NOMO-1 treated with DMSO at 0.1 percent for 48 hours (cell line): Measurements from ENCODE around the gene TIMM22.
"Not testable (repeated sequence)": the region's sequence is repeated elsewhere in the genome, so short reads cannot be mapped to it uniquely, and the experiment has no call there.

Source experiments
- DNase-seq: peaks from one replicate; lab custom pipeline; 2025; ENCODE audit not compliant: unreplicated experiment; lab: John Stamatoyannopoulos, UW

The TIMM22 gene

DNA sequence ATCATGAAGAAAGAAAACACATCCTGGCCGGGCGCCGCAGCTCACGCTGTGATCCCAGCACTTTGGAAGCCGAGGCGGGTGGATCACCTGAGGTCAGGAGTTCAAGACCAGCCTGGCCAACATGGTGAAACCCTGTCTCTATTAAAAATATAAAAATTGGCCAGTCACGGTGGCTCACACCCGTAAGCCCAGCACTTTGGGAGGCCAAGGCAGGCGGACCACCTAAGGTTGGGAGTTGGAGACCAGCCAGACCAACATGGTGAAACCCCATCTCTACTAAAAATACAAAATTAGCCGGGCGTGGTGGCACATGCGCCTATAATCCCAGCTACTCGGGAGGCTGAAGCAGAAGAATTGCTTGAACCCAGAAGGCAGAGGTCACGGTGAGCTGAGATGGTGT, 25.1 kb upstream of the TIMM22 start:
- DNase-seq: not testable (repeated sequence)

DNA sequence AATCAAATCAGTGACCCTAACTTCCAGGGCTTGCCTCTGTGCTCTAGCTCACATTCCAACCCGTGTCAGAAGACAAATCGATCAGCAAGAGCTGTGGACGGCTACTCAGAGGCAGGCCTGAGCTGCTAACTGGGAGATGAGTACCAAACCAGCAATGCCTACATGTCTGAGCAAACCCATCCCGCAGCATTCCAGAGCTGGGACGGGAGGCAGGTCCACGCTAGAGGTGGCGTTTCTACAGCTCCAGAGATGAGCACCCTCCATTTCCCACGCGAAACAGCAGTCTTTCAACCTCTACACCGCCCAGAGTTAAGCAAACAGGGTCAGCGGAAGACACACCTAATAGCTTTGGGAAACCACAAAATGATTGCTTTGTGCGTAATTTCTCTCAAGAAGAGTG, 23.9 kb upstream of the TIMM22 start:
- peak; percentile 78 for DNase-seq

DNA sequence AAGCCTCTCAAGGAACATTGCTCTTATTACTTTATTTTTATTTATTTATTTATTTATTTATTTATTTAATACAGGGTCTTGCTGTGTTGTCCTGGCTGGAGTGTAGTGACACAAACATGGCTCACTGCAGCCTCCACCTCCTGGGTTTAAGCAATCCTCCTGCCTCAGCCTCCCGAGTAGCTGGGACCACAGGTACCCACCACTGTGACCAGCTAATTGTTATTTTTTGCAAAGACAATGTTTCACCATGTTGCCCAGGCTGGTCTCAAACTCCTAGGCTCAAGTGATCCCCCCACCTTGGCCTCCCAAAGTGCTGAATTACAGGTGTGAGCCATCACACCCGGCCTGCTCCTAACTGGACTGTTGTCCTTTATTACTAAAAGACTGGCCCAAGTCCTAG, 22.2 kb upstream of the TIMM22 start:
- DNase-seq: not testable (repeated sequence)

DNA sequence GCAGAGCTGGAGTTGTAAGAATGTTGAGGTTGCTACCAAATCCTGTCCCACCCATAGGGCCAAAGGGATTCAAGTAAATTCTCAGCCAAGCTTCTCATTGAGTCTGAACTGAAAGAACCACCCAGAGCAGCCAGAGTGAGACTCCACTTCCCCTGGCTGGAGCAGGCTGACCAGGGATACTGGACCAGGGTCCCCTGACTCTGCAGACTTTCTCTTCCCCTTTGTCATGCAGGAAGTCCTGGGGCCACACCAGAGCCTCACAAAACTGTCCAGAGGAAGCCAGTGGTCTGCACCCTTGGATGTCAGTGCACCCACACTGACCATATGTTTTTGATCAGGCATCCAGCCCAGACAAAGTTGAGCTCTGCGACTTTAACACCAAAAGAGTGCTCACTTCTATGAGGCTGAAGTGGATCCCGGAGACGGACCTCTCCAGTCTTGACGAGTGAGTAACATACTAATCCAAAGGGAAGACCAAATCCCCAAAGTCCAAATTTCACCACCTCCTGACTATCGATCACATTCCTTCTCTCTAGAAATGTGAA, 21.5 kb upstream of the TIMM22 start:
- DNase-seq: no peak

DNA sequence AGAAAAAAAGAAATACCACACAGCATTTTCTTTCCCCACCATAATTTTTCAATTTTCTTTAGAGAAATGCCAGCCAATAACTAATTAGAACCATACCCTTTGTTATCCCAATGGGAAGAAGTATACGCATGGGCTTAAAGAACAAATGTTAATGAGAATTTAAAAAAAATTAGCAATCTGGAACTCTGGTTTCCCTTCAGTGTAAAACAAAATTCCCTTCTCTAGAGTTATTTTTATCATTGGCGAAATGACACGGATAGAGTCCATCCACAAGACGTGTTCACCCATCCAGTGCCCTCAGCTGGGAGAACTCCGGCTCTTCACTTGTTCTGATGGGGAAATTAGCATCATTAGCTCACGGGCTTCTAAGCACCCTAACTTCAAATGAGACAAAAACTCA, 20.6 kb upstream of the TIMM22 start:
- no peak for DNase-seq

DNA sequence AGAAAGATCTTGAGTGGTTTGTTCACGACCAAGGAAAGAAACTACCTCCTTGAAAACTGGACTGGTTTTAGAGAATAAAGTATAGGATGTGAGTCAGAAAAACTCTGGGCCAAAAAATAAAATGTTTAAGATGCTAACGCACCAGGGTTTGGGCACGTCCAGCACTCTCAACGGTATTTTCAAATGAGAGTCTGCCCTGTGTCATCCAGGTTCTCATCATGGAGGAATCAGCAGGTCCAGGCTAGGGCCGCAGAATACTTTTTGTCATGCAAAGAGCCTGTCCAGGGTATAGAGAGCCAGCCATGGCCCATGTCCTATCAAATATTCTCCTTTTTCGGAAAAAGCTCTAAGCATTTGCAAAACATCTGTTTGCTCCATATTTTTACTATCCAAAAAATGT, 19.8 kb upstream of the TIMM22 start:
- no peak for DNase-seq

DNA sequence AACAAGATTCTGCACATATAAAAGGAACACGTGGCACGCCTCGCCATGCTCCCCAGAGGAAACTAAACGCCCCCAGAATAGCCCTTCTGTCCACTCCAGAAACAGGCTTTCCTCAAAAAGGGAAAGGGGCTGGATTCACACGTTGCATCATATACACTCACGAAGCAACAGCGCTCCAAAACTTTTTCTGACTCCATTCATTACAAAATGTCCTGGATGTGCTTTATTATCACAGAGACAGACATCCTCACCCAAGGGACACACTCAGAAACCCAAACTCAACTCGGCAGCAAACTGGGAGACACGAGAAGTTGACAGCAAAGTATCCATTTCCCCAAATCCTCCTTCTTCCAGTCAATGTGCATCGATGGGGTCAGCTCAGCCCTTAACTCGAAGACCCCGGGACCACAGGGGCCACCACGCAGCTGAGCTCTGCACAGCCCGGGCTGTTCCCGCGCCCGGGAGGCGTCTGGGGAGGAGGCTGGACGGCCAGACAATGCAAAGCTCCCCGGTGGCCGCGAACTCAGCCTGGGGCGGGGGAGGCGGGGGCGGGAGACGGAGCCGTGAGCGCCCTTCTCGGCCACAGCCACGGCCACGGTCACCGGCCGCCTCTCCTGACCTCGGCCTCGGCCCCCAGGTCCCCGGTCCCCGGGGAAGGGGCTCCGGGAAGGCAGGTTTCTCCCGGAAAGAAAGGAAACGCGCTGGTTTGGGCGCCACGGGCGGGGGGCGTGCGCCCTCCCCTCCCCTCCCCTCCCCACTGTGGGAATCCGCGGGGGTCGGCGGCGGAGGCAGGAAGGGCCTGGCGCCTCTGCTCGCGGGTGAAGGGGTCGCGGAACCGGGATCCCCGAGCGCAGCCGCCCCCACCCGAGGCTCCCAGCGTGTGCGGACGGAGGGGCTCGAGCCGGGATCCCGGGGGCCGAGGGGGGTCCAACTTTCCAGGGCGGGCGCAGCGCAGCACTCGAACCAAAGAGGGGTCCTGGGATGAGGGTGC, 18.5 kb upstream of the TIMM22 start:
- no peak for DNase-seq

DNA sequence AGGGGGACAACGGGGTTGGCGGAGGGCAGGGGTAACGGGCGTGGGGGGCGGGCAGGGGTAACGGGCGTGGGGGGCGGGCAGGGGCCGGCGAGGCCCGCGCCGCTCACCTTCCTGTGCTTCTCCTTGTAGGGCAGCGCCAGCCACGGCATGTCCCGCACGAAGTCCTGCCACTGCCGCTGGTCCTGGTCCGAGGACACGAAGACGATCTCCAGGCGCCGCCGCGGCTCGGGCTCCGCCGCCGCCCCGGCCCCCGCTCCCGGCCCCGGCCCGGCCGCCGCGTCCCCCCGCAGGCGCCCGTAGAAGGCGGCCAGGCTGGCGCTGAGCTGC, 17.8 kb upstream of the TIMM22 start:
- DNase-seq: no peak

DNA sequence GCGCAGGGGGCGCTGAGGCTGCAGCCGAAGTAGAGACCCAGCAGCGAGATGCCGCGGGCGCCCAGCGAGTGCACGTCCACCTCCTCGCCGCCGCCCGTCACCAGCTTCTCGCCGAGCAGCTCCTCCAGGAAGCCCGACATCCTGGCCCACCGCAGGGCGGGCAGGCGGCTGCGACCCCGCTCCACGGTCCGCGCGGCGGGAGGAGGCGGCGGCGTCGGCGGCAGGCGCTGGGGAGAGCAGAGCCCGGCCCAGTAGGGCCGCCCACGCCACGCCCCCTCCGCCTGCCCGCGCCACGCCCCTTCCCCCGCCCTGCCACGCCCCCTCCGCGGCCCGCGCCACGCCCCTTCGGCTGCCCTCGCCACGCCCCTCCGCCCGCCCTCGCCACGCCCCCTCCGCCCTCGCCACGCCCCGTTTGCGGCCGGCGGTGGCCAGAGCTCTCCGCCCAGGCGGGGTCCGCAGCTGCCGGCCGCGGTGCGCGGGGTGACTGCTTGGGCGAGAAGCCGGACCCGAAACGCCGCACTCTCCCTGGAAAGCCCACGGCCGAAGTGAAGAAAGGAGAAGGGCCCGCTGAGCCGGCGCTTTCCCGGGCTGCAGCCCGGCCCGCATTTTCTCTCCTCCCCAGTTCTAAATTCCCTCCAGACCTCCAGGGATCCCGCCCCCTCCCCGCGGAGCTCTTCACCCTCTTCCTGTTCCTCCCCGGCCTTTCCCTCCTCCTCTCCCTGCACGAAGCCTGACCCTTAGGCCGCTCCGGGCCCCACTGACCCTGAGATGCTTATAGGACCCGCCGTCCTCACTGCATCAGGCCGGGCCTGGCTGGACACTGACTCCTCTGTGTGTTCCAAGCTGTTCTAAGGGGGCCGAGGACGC, 17.2 kb upstream of the TIMM22 start, which contains the start of gene NXN:
Gene NXN (minus strand): TSS at position 238 of the 867 bp plus-strand sequence.
- DNase-seq: peak; percentile 55

DNA sequence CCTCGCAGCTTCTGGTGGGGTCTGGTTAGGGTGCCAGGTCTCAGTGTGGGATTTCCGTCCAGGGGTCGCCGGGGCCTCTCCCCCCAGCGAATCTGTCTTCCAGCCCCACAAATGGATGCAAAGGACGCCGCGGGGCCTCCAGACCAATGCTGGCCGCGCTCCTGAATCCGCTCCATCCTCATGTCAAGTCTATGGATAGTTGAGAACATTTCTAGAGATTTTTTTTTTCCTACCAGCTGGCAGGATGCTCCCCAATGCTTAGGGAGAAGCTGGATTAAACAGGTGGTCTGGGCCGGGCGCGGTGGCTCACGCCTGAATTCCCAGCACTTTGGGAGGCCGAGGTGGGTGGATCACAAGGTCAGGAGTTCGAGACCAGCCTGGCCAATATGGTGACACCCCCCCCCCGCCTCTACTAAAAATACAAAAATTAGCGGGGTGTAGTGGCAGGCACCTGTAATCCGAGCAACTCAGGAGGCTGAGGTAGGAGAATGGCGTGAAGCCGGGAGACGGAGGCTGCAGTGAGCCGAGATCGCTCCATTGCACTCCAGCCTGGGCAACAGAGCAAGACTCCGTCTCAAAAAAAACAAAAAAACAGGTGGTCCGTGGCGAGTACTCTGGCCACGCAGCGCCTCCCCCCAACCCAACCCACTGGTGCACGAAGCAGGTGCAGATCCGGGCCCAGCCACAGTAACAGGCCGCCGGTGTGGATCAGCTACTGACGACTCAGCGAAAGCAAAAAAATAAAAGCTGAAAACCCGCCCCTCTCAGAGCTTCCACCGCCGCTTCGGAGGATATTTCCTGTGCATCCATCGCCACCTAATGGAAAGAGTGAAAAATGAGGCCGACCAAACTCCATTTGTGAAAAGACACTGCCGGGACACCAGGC, 16.3 kb upstream of the TIMM22 start:
- peak; percentile 87 for DNase-seq

DNA sequence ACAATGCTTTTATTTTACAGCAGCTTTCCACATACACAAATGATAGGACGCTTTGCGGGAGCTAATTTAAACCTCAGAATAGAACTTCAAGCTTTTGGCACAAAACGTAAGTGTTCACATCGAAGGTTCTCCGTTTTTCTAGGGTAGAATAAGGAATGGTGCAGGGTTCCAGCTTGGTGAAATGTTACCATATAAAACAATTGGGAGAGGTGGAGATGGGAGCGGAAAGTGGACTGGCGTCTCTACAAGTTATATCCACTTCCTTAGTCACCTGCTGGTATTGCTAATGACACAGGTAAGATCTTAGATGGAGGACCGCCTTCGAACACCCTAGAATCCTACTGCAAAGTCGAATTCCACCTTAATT, 15.7 kb upstream of the TIMM22 start:
- DNase-seq: no peak

DNA sequence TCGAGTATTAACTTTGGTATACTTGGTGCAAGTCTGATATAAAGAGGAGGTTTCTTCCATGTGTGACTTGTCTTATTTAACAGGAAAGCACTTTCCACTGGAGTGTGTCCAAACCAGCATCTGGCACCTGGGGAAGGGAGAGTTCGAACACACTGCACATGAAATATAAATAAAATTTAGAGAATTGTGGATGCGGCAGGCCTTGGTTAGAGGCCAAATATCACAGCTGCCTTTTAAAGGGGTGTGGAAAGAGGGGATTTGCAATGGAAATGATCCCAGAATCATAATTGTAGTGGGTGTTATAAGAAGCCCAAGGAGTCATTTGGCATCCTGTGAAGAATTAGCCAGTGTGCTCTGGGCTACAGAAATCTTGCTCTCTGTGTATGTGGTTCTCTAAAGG, 13.0 kb upstream of the TIMM22 start:
- DNase-seq: no peak

DNA sequence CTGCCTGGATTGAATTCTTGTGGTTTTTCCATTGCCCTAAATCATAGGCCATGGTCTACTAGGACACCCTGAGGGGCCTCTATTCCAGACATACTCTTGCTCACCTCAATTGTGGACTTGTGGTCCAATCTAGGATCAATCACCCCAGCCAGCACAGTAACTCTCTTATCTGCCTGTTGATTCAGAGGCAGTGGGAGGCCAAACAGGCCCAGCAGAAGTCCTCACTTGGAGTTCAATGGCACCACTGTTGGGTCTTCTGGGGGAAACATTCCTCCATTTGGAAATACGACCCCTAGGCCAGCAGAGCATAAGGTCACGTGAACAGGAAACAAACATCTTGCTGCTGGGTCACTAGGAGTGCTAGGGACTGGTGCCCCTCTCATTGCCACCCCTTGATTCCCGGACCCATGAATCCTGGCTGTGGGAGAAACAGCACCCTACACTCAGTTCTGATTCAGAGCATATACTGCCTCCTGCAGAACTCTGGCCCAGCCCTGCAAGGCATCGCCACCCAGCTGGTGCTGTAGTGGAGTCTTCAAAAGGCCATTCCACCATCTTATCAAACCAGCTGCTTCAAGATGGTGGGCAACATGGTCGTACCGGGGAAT, 10.5 kb upstream of the TIMM22 start:
- DNase-seq: no peak

DNA sequence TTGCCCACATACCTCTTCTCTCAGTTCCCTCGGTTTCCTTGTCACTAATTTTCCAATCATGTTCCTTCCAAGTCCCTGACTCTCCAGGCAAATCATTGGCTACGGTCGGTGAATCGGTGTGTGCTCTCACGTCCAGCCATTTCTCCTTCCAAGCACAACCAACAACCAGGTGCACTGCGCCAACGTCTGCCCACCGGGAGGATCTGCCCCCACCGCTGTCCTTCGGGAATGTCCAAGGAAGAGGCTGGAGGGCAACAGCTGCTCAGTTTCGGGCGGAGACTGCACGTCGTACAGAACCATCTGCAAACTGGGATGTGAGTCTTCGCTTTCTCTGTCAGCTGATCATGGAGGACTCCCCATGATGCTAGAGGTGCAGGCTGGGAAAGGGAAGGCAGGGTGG, 9.0 kb upstream of the TIMM22 start:
- DNase-seq: no peak

DNA sequence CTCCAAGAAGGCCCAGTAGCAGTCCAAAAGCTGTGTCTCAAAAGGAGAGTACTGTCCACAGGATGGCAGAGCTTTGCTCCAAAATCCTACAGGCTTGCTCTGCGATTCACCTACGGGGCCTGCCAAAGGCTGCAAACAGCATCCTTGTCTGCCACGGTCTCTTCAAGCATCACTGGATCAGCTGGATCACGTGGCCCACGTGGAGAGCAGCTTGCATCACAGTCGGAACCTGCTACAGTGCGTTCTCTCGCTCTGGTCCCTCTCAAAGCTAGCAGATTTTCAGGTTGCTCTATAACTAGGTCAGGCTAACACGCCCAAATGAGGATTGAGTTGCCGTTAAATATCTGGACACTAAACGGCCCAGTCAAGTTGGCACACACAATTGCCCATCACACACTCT, 8.4 kb upstream of the TIMM22 start:
- no peak for DNase-seq

DNA sequence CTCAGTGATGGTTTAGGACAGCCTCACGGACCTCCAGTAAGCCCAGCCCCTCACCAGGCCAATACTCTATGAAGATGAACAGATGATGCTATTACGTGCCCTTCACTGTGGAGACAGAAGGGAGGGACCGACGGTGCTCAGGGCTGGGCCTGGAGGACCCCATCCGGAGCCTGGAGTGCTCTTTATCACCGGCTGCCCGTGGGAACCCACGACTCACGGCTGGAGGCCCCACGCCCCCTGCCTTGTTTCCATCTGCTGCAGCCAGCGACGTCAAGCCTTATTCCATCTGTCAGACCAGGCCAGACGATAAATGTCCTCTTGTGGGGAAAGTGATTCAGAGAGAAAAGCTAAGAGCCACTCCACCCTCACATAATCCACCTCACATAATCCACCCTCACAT, 4.0 kb upstream of the TIMM22 start:
- no peak for DNase-seq

DNA sequence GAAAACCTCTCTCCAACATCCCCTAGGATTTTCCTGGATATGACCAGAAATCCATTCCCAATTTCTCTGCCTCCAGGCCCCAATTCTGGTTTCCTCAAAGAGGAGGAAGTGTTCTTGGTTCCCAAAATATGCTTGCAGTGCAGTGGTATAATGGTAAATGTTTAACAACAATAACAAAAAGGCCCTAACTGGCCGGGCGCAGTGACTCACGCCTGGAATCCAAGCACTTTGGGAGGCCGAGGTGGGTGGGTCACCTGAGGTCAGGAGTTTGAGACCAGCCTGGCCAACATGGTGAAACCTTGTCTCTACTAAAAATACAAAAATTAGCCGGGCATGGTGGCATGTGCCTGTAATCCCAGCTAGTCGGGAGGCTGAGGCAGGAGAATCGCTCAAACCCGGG, 1.6 kb upstream of the TIMM22 start:
- not testable (repeated sequence) for DNase-seq

DNA sequence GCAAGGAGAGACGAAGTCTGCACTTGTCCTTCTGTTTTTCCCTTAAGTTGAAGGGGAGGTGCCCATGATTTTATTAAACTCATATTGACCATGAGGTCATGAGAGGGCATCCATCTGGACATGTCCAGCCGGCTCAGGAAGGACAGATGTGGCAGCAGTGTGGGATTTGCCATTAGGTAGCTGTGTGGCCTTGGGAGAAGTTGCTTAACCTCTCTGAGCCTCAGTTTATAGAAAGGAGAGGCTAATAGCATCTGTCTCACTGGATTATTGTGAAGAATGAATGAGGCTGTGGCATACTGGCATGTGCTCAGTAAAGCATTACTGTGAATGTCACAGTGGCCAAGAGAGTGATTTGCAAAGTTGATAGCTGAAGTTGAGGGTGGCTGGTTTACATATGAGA, 1.2 kb downstream of the TIMM22 start:
- DNase-seq: no peak

DNA sequence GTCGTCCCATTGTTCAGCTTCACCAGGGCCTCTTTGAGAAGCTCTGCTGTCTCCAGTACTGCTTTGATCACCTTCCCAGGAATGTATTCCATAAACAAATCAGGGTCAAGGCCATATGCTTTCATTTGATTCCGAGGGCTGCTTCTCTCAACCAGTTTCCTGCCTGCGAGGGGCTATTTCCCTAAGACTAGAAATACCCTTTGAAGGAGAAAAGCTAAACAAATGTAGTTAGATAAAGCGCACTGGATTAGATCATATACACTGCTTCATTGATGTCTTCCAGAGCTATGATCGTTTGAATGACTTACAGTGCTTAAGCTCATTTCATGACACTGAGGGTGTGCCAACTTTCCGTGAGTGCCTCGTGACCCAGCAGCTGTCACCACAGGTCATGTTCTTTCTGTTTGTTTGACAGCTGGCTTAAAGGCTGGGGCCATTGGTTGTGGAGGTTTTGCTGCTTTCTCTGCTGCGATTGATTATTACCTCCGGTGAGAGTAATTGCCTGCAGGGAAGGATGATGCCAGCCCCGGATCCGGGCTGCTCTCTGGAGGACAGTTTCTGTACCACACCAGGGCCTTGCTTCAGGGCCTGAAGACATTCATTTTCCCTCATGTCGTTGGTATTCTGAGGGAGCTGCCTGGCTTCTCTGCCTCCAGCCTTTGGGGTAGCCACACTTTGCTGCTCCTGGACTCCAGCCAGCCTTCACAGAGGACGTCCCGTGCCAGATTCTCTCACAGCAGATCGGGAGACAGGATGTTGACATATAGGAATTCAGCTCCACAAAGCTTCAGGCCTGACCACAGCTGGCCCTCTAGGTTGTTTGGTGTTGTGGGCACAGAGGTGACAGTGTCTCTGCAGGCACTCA, 3.9 kb downstream of the TIMM22 start:
- DNase-seq: no peak
